ENCODE measurements around the gene CNPY1. TPM values are rescaled to one million over a fixed set of nuclear protein-coding genes. Genes with fewer than 3 reads are reported as not detected.

The CNPY1 gene
- total RNA-seq, 1 experiment from 2014 or later: not detected

DNA sequence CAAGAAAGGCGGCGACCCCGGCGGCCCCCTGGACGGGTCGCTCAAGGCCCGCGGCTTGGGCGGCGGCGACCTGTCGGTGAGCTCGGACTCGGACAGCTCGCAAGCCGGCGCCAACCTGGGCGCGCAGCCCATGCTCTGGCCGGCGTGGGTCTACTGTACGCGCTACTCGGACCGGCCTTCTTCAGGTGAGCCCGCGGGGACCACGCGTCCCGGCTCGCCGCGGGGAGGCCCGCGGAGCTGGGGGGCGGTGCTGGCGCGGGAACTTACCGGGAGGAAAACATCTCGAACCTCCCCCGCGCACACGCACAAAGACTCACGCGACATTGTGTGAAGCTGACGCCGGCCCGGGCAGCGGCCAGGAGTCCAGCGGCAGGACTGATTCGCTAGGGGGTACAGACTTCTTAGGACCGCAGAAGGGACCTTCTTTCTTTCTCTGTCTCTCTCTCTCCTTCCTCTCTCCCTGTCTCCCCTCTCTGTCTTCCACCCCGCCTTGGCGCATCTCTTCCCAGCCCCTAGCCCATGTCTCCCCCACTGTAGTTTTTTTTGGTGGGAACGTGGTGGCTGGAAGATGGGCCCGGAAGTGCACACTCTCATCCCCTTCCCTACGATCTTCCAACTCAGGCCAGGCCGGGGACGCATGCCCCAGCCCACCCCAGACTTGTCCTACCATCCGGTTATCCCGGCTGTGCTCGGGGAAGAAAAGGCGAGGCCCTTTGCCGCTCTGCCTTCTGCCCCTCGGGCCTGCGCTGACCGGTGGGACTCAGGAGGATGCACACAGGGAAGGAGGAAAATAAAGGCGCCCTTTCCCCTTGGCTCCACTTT is 87.3 kb downstream of the CNPY1 start:
- no peaks in the 10 kb centered on the region; a peak in 1 of 7 replicates for H3K36me3 Mint-ChIP-seq (ENCODE audit: insufficient read depth in 1 of 3, low read depth in 3 of 3)
- H3K27ac Mint-ChIP-seq: no peak overlapping the region
- WGBS (ENCODE audit: extremely low coverage, insufficient read length, low lambda C conversion rate): no CpG with 5 or more reads among the region's 68 CpGs
- Histone ChIP-seq H3T11ph (ENCODE audit: low read length) (no peak overlapping the region), H3K79me1 (ENCODE audit: insufficient read depth, low read depth, low read length, poor library complexity, severe bottlenecking) (no peaks in the 10 kb centered on the region), H3K4me2 (ENCODE audit: insufficient read depth, insufficient read length, low read length) (no peak overlapping the region), H2AK5ac (ENCODE audit: insufficient read length, low read length) (no peak overlapping the region), H3K9me3 (ENCODE audit: control insufficient read depth, low read depth, low read length) (no peaks in the 10 kb centered on the region), H4K5ac (ENCODE audit: insufficient read length, low read depth, low read length) (no peak overlapping the region), H3K27ac (ENCODE audit: insufficient read length, low read depth, low read length) (no peak overlapping the region), H3K27me3 (ENCODE audit: insufficient read depth, low read length) (peaks cover 90% of the 10 kb centered on the region), H4K91ac (ENCODE audit: insufficient read length, low read depth, low read length) (no peak overlapping the region), H2BK15ac (ENCODE audit: low read depth, low read length) (no peak overlapping the region), H3K9ac (ENCODE audit: extremely low read depth, insufficient read length, low read length) (no peak overlapping the region), H2BK120ac (ENCODE audit: low read depth, low read length, poor library complexity, severe bottlenecking) (no peak overlapping the region), H4K20me1 (ENCODE audit: control insufficient read depth, insufficient read depth, insufficient read length) (peaks cover 4% of the 10 kb centered on the region), H2BK20ac (ENCODE audit: low read depth, low read length, poor library complexity, severe bottlenecking) (no peak overlapping the region), H3K18ac (ENCODE audit: insufficient read length, low read depth, low read length) (no peak overlapping the region), H2BK5ac (ENCODE audit: insufficient read length, low read length) (no peak overlapping the region), H3K14ac (ENCODE audit: insufficient read depth, low read length) (peak overlapping the region; percentile 19; the same call in 1 of the 2 replicates), H2AFZ (ENCODE audit: low read length) (no peak overlapping the region), H2BK12ac (ENCODE audit: insufficient read length, low read depth, low read length) (no peak overlapping the region), H4K8ac (replicated peaks; ENCODE audit: insufficient read length, low read depth, low read length) (no peak overlapping the region), H3K79me2 (ENCODE audit: insufficient read depth, low read length) (no peaks in the 10 kb centered on the region), H3K23me2 (ENCODE audit: insufficient read length, low read depth, low read length, poor library complexity, severe bottlenecking) (no peaks in the 10 kb centered on the region), H3K56ac (ENCODE audit: insufficient read length, low read depth, low read length) (no peak overlapping the region), H3K4ac (ENCODE audit: low read depth, low read length) (no peak overlapping the region), H3K4me1 (ENCODE audit: insufficient read depth, low read length) (no peaks in the 10 kb centered on the region), H3K23ac (ENCODE audit: insufficient read length, low read depth, low read length) (no peak overlapping the region)
- H3K4me3 Mint-ChIP-seq: peak overlapping the region in 1 of 2 experiments; percentile 66; a peak in 2 of 5 replicates
- peaks cover 0 to 4% of the 10 kb centered on the region in 2 experiments; a peak in 4 of 5 replicates for H3K9me3 Mint-ChIP-seq
- peaks cover 4 to 22% of the 10 kb centered on the region in 2 experiments; a peak in 2 of 4 replicates for H3K4me1 Mint-ChIP-seq
- TF ChIP-seq, protein P1, sequence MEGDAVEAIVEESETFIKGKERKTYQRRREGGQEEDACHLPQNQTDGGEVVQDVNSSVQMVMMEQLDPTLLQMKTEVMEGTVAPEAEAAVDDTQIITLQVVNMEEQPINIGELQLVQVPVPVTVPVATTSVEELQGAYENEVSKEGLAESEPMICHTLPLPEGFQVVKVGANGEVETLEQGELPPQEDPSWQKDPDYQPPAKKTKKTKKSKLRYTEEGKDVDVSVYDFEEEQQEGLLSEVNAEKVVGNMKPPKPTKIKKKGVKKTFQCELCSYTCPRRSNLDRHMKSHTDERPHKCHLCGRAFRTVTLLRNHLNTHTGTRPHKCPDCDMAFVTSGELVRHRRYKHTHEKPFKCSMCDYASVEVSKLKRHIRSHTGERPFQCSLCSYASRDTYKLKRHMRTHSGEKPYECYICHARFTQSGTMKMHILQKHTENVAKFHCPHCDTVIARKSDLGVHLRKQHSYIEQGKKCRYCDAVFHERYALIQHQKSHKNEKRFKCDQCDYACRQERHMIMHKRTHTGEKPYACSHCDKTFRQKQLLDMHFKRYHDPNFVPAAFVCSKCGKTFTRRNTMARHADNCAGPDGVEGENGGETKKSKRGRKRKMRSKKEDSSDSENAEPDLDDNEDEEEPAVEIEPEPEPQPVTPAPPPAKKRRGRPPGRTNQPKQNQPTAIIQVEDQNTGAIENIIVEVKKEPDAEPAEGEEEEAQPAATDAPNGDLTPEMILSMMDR (conservative IDR thresholded peaks at IDR 0.05): no peak
- DNase-seq: peak; percentile 56
- peaks cover 95% of the 10 kb centered on the region for H3K27me3 Mint-ChIP-seq (ENCODE audit: low read depth)

Data from H9 (cell line).